Tibial nerve (tissue), 4 donors: ENCODE data around the gene YJEFN3. TPM values are rescaled to one million over a fixed set of nuclear protein-coding genes. Genes with fewer than 3 reads are reported as not detected.
A peak's percentile ranks its signal among the peaks of the same experiment; 100 is the strongest.

Experiments used
- DNase-seq, 2 donors: peaks; one replicate each; pipeline ENCODE4 v3.0.0-alpha.2; 2019; ENCODE audit warnings: low spot score in 2 of 2
- H3K27ac ChIP-seq, 4 donors: fragments of 200-600 bp; sonication (generic) in 3 of 4; one replicate each; pipeline ENCODE4 v1.5.1; 2017 to 2019; ENCODE audit warnings: mild to moderate bottlenecking in 1 of 4
- H3K27me3 ChIP-seq, 2 donors: fragments of 200-600 bp; sonication (generic) in 1 of 2; one replicate each; pipeline versions ENCODE4 v1.5.1 to v1.6.0; 2017 to 2019
- H3K36me3 ChIP-seq, 3 donors: fragments of 200-600 bp; sonication (generic); one replicate each; pipeline ENCODE4 v1.5.1; 2018 to 2019
- H3K4me1 ChIP-seq, 4 donors: fragments of 200-600 bp; sonication (generic) in 3 of 4; one replicate each; pipeline ENCODE4 v1.5.1; 2017 to 2019
- H3K4me3 ChIP-seq, 4 donors: fragments of 200-600 bp; sonication (generic) in 3 of 4; one replicate each; pipeline ENCODE4 v1.5.1; 2017 to 2019; ENCODE audit warnings: mild to moderate bottlenecking in 1 of 4, moderate library complexity in 1 of 4
- H3K9me3 ChIP-seq, 4 donors: fragments of 200-600 bp; sonication (generic) in 3 of 4; one replicate each; pipeline ENCODE4 v1.5.1; 2017 to 2019
- EP300 ChIP-seq, 2 donors: sonication (generic); formaldehyde crosslinking; IDR thresholded peaks; one replicate each; pipeline ENCODE4 v1.6.1; 2017; ENCODE audit warnings: antibody characterized with exemption in 2 of 2, mild to moderate bottlenecking in 1 of 2
- POLR2A ChIP-seq, 2 donors: fragments of 450-650 bp; IDR thresholded peaks; one replicate each; pipeline ENCODE4 v1.6.1; 2017; ENCODE audit warnings: antibody characterized with exemption in 2 of 2, mild to moderate bottlenecking in 2 of 2, moderate library complexity in 2 of 2
- WGBS, 2 donors: methylation state at CpG; one replicate each; pipeline ENCODE4 v1.1.5; 2018; 5-methylcytosine and 5-hydroxymethylcytosine counted together
- total RNA-seq, 4 donors: library from RNA; depleted of rRNA; stranded (reverse); fragments of >200 nt; gene quantifications; one replicate each; pipeline ENCODE4 v1.1.0, GENCODE V29; 2016
- TF ChIP-seq, protein P1 (sequence below), 5 experiments: fragments of 200-600 bp in 3 of 5; fragments of 450-650 bp in 2 of 5; sonication (generic) in 3 of 5; IDR thresholded peaks; one replicate each; pipeline ENCODE4 v1.5.1; 2016 to 2019; ENCODE audit warnings: antibody characterized with exemption in 5 of 5, mild to moderate bottlenecking in 3 of 5, moderate library complexity in 2 of 5

YJEFN3 gene, protein sequence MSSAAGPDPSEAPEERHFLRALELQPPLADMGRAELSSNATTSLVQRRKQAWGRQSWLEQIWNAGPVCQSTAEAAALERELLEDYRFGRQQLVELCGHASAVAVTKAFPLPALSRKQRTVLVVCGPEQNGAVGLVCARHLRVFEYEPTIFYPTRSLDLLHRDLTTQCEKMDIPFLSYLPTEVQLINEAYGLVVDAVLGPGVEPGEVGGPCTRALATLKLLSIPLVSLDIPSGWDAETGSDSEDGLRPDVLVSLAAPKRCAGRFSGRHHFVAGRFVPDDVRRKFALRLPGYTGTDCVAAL
- 1 to 10 TPM; 4.2 to 9.4 (median 5.7) TPM for total RNA-seq

DNA sequence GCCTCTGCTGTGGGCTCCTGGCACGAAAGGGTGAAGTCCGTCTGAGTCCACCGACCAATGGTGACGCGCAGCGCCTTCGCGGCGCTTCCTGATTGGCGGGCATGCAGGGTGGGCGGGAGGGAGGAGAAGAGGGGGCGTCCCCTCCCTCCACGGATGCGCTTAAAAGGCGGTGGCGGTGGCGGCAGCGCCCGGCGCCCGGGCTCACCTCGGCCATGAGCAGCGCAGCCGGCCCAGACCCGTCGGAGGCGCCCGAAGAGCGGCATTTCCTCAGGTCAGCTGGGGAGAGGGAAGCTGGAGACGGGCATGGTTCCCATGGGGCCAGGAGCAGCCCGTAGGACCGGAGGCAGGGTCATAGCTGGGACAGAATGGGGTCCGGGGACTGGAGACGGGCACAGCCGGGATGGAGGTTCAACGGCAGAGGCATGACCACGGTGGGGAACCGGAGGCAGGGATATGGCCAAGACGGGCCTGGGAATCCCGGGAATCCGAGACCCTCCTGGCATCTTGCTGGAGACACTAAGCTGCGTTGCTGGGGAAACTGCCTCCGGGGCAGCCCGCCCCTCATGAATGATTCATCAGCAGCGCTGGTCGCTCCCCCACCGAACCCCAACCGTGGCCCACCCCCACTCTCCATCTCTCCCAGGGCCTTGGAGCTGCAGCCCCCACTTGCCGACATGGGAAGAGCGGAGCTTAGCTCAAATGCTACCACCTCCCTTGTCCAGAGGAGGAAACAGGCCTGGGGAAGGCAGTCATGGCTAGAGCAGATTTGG, at the start of gene YJEFN3:
Gene YJEFN3 (plus strand): TSS at position 191 of the 770 bp plus-strand sequence. CDS start 22 bp downstream, at position 213.
- Histone ChIP-seq H3K36me3 (peaks cover 0 to 49% (median 3%) of the 10 kb centered on the region in 3 donors), H3K9me3 (no peaks in the 10 kb centered on the region), H3K27me3 (no peaks in the 10 kb centered on the region), H3K27ac (peak within 1 kb of the TSS in 1 of 4 donors; percentile 26), H3K4me3 (no peak within 1 kb of the TSS), H3K4me1 (peaks cover 0 to 60% (median 13%) of the 10 kb centered on the region in 4 donors)
- no peak for DNase-seq
- 32 to 57% methylated on average over 20 to 27 of the region's 50 CpGs for WGBS, 2 donors
- TF ChIP-seq, protein P1, sequence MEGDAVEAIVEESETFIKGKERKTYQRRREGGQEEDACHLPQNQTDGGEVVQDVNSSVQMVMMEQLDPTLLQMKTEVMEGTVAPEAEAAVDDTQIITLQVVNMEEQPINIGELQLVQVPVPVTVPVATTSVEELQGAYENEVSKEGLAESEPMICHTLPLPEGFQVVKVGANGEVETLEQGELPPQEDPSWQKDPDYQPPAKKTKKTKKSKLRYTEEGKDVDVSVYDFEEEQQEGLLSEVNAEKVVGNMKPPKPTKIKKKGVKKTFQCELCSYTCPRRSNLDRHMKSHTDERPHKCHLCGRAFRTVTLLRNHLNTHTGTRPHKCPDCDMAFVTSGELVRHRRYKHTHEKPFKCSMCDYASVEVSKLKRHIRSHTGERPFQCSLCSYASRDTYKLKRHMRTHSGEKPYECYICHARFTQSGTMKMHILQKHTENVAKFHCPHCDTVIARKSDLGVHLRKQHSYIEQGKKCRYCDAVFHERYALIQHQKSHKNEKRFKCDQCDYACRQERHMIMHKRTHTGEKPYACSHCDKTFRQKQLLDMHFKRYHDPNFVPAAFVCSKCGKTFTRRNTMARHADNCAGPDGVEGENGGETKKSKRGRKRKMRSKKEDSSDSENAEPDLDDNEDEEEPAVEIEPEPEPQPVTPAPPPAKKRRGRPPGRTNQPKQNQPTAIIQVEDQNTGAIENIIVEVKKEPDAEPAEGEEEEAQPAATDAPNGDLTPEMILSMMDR (IDR thresholded peaks at IDR 0.05) = no peak
- no peak for TF ChIP-seq POLR2A (IDR thresholded peaks at IDR 0.05)
- TF ChIP-seq EP300 (IDR thresholded peaks at IDR 0.05) = no peak

DNA sequence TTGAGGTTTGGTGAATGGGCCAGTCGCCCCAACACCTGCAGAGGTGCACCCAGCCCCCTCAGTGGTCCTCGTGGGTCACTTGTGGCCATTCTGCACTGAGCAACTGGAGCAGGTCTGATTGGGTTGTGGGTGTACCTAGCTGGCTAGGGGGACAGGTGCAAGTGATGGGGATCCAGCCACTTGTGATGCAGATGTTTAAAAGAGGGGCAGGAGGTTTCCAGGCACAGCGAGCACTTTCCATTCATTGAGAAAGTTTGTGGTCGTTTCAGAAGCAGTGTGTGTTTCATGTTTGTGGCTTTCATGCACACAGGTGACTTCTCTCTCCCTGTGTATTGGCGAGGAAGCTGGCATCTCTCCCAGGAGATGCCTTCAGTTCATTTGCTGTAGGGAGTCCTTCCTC, 48.0 kb upstream of the YJEFN3 start:
- 79 to 80% methylated on average over 5 of the region's 5 CpGs for WGBS, 2 donors
- H3K27me3 ChIP-seq = no peaks in the 10 kb centered on the region
- H3K27ac ChIP-seq = no peak overlapping the region
- peaks cover 0 to 19% (median 0%) of the 10 kb centered on the region in 3 donors for H3K36me3 ChIP-seq
- no peaks in the 10 kb centered on the region for H3K9me3 ChIP-seq
- H3K4me1 ChIP-seq = peaks cover 0 to 46% (median 4%) of the 10 kb centered on the region in 4 donors
- H3K4me3 ChIP-seq = no peak overlapping the region
- no peak for DNase-seq
- TF ChIP-seq POLR2A (IDR thresholded peaks at IDR 0.05) (no peak), EP300 (IDR thresholded peaks at IDR 0.05) (no peak)
- TF ChIP-seq, protein P1 (IDR thresholded peaks at IDR 0.05) = no peak

DNA sequence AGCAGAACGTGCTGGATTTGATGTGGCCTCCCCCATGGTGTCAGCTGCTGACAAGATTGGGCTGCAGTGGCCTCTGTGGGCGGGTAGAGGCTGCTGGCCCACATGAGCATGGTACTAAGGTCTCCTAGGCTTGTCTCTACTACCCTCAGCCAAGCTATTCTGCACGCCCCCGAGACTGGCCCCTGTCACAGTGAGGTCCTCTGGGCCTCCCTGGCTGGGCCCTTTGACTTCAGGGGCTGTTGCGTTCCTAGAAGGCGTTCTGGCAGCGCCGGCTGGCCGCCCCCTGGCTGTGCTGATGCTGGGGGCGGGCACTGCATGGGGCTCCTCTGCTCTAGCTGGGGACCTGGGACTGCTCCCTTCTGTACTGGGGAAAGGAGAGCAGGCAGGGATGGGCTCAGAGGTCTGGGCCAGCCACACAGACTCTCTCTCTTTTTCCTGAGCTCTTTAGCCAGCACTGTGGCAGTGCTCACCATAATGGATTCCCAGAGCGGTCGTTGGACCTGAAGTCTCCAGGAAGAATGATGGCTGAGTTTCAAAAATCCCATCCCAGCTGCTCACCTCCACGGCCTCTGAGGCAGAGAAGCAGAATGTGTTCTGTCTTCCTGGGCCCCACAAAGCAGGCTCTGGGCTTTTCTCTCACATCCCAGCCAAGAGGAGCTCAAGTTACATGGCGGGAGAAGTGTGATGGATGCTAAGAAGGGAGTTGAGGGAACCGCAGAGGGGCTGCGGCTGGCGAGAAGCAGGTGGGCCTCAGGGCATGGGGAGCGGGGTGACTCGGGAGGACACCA, 45.7 kb upstream of the YJEFN3 start:
- DNase-seq = no peak
- Histone ChIP-seq H3K4me1 (peaks cover 0 to 39% (median 5%) of the 10 kb centered on the region in 4 donors), H3K27me3 (no peaks in the 10 kb centered on the region), H3K27ac (peak overlapping the region in 1 of 4 donors; percentile 4), H3K36me3 (peaks cover 0 to 19% (median 0%) of the 10 kb centered on the region in 3 donors), H3K4me3 (no peak overlapping the region), H3K9me3 (no peaks in the 10 kb centered on the region)
- WGBS, 2 donors = 48 to 60% methylated on average over 13 to 16 of the region's 19 CpGs
- TF ChIP-seq EP300 (IDR thresholded peaks at IDR 0.05) = no peak

DNA sequence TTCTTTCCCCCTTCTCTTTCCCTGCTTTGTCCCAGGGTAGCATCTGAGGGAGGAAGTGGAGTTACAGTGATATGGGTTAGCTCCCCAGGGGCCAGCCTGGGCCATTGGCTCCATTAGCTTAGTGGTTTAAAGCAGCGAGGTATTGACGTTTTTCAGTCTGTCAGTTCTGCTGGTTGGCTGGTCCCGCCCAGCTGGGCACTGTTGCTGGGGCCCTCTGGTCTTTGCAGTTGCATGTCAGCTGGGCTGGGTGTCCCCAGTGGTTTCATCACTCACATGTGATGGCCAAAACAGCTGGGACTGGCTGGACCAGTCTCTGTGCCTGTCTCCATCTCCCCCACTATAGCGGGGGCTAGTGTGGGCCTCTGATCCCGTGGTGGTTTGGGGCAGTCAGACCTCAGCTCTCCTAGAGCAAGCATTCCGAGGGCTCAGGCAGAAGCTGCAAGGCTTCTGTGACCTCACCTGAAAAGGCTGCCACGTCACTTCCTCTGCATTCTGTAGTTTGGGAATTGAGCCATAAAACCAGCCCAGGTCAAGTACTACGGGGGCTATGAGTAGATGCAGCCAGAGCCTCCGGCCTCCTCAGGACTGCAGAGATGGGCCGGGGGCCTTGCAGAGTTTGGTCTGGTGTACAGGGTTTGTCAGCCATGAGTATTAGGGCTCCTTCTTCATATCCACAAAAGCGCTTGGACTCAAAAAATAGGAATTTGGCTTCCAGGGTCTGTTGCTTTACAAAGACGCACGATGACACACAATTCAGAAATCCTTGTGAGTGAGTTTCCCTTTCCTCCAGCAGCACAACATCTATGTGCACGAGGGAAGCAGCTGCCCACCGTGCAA, 43.3 kb upstream of the YJEFN3 start:
- no peaks in the 10 kb centered on the region for H3K27me3 ChIP-seq
- TF ChIP-seq POLR2A (IDR thresholded peaks at IDR 0.05) (no peak), EP300 (IDR thresholded peaks at IDR 0.05) (no peak)
- TF ChIP-seq, protein P1 (IDR thresholded peaks at IDR 0.05) = no peak

DNA sequence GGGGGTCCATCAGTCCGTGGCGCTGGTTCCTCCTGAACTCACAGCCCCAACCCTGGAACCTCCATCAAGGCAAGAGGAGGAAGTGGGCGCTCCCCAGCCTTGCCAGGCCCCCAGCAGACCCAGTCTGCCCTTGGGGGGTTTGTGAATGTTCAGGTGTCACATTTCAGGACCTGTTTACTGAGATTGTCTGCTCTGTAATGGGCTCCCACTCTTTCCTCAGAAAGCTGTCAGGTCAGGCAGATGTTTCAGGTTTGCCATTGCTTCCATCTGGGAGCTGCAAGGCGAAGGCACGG, 42.8 kb upstream of the YJEFN3 start:
- Histone ChIP-seq H3K9me3 (no peaks in the 10 kb centered on the region), H3K27me3 (no peaks in the 10 kb centered on the region), H3K27ac (no peak overlapping the region), H3K36me3 (peaks cover 0 to 11% (median 0%) of the 10 kb centered on the region in 3 donors), H3K4me3 (no peak overlapping the region), H3K4me1 (peaks cover 0 to 68% (median 30%) of the 10 kb centered on the region in 4 donors)
- DNase-seq = no peak
- WGBS, 2 donors = 88 to 98% methylated on average over 5 of the region's 5 CpGs
- no peak for TF ChIP-seq EP300 (IDR thresholded peaks at IDR 0.05)
- TF ChIP-seq POLR2A (IDR thresholded peaks at IDR 0.05) = no peak
- TF ChIP-seq, protein P1 (IDR thresholded peaks at IDR 0.05) = no peak

More for the DNA sequence above, 43.3 kb upstream of the YJEFN3 start:
- no peak overlapping the region for H3K4me3 ChIP-seq
- H3K36me3 ChIP-seq = peaks cover 0 to 17% (median 0%) of the 10 kb centered on the region in 3 donors
- WGBS, 2 donors = 71 to 73% methylated on average over 14 of the region's 15 CpGs
- DNase-seq = no peak
- H3K4me1 ChIP-seq = peaks cover 0 to 62% (median 28%) of the 10 kb centered on the region in 4 donors
- no peaks in the 10 kb centered on the region for H3K9me3 ChIP-seq
- no peak overlapping the region for H3K27ac ChIP-seq
